ENCODE results near the gene PLEKHG4B.

- no peak for TF ChIP-seq CTCF (IDR thresholded peaks at IDR 0.05; ENCODE audit: low read length)
- no peak for TF ChIP-seq EZH2phosphoT487 (IDR thresholded peaks at IDR 0.05; ENCODE audit: low read length)
- TF ChIP-seq EZH2 (optimal IDR thresholded peaks at IDR 0.05; ENCODE audit: low read depth, low read length), result no peak
Measured at GRCh38 chr5:99815-100214, 7.8 kb downstream of the PLEKHG4B start.

Data from MM.1S (cell line).